BE2C (cell line): ENCODE data around the gene EBF3.

Experiments used
- DNase-seq: peaks from one replicate; pipeline ENCODE4 v3.0.0-alpha.2; 2020
- H3K27me3 ChIP-seq: fragments of 250-450 bp; sonication (Bioruptor Pico); 2 replicates; pipeline ENCODE4 v1.5.1; 2020; ENCODE audit warnings: mild to moderate bottlenecking
- H3K36me3 ChIP-seq: fragments of 250-450 bp; sonication (Bioruptor Pico); 2 replicates; pipeline ENCODE4 v1.5.1; 2020; ENCODE audit warnings: mild to moderate bottlenecking
- H3K4me1 ChIP-seq: fragments of 250-450 bp; sonication (Bioruptor Pico); 2 replicates; pipeline ENCODE4 v1.5.1; 2020
- H3K4me3 ChIP-seq: 2 replicates; pipeline ENCODE4 v1.5.1; 2011; ENCODE audit warnings: low read depth, low read length
- H3K9me3 ChIP-seq: fragments of 250-450 bp; sonication (Bioruptor Pico); 2 replicates; pipeline ENCODE4 v1.5.1; 2020
- TF ChIP-seq, protein P1 (sequence below): IDR thresholded peaks from 2 replicates; pipeline ENCODE4 v1.5.1; 2012; ENCODE audit warnings: mild to moderate bottlenecking, low read depth, low read length

The EBF3 gene

GRCh38 chr10:129969184-129969910 is 5.3 kb upstream of the EBF3 start:
- DNase-seq = no peak
- Histone ChIP-seq H3K9me3 (no peaks in the 10 kb centered on the region), H3K4me3 (peak overlapping the region; percentile 46), H3K36me3 (no peaks in the 10 kb centered on the region), H3K4me1 (no peaks in the 10 kb centered on the region; the same call in 1 of the 2 replicates), H3K27me3 (peaks cover 89% of the 10 kb centered on the region)
- TF ChIP-seq, protein P1, sequence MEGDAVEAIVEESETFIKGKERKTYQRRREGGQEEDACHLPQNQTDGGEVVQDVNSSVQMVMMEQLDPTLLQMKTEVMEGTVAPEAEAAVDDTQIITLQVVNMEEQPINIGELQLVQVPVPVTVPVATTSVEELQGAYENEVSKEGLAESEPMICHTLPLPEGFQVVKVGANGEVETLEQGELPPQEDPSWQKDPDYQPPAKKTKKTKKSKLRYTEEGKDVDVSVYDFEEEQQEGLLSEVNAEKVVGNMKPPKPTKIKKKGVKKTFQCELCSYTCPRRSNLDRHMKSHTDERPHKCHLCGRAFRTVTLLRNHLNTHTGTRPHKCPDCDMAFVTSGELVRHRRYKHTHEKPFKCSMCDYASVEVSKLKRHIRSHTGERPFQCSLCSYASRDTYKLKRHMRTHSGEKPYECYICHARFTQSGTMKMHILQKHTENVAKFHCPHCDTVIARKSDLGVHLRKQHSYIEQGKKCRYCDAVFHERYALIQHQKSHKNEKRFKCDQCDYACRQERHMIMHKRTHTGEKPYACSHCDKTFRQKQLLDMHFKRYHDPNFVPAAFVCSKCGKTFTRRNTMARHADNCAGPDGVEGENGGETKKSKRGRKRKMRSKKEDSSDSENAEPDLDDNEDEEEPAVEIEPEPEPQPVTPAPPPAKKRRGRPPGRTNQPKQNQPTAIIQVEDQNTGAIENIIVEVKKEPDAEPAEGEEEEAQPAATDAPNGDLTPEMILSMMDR = no peak

- TF ChIP-seq, protein P1 = peak; percentile 75
- peaks cover 89% of the 10 kb centered on the region for H3K27me3 ChIP-seq
- peak overlapping the region; percentile 46 for H3K4me3 ChIP-seq
- peak; percentile 84 for DNase-seq
- H3K9me3 ChIP-seq = no peaks in the 10 kb centered on the region
- peaks cover 2% of the 10 kb centered on the region; the same call in 1 of the 2 replicates for H3K36me3 ChIP-seq
- H3K4me1 ChIP-seq = no peaks in the 10 kb centered on the region; the same call in 1 of the 2 replicates
Measured at GRCh38 chr10:129968853-129969183, 4.7 kb upstream of the EBF3 start.

- H3K27me3 ChIP-seq = peaks cover 87% of the 10 kb centered on the region
Measured at GRCh38 chr10:129968020-129968852, 4.2 kb upstream of the EBF3 start.

GRCh38 chr10:129967579-129968019 is 3.5 kb upstream of the EBF3 start:
- Histone ChIP-seq H3K9me3 (no peaks in the 10 kb centered on the region), H3K36me3 (peaks cover 7% of the 10 kb centered on the region), H3K27me3 (peaks cover 81% of the 10 kb centered on the region), H3K4me1 (no peaks in the 10 kb centered on the region; the same call in 1 of the 2 replicates), H3K4me3 (peak overlapping the region; percentile 46)
- DNase-seq = no peak
- TF ChIP-seq, protein P1 = no peak

More at GRCh38 chr10:129968020-129968852, 4.2 kb upstream of the EBF3 start:
- TF ChIP-seq, protein P1 = no peak
- DNase-seq = no peak
- Histone ChIP-seq H3K36me3 (peaks cover 2% of the 10 kb centered on the region; the same call in 1 of the 2 replicates), H3K4me3 (peak overlapping the region; percentile 46), H3K4me1 (no peaks in the 10 kb centered on the region; the same call in 1 of the 2 replicates), H3K9me3 (no peaks in the 10 kb centered on the region)

DNA sequence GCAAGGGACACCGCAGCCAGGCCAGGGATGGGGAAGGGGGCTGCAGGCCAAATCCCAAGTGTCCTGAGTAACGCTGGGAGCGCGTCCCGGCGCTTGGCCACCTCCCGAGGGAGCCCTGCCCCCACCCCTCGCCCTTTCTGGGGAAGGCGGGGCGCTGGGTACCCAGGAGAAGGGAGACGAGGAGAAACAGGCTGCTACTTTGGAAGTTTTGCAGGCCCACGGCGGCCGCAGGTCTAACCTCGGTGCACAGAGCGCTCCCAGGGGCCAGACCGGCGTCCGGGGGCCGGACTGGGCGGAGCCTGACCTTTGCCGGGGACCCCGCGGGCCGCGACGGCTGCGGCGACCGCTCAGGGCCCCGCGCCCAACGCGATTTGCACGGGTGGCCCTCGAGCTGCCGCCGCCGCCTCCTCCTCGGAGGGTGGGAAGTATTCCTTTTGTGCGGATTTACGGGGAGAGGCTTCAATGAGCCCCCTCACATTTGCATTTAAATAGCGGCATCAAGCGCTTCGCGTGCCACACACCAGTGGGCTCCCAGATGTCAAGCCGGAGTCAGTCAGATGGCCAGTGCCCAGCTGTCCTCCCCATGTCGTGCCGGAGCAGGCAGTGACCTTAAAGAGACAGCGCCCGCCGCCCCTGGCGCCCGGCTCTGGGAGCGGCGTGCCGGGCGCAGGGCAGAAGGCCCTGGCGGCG is 3.0 kb upstream of the EBF3 start:
- Histone ChIP-seq H3K27me3 (peaks cover 75% of the 10 kb centered on the region), H3K36me3 (peaks cover 7% of the 10 kb centered on the region), H3K4me1 (no peaks in the 10 kb centered on the region; the same call in 1 of the 2 replicates), H3K9me3 (no peaks in the 10 kb centered on the region), H3K4me3 (peak overlapping the region; percentile 31)
- DNase-seq = no peak
- TF ChIP-seq, protein P1 = no peak
